Tibial nerve (tissue), 4 donors: ENCODE data around the gene DGCR2. TPM values are rescaled to one million over a fixed set of nuclear protein-coding genes. Genes with fewer than 3 reads are reported as not detected.

Experiments
- DNase-seq, 2 donors: peaks; one replicate each; pipeline ENCODE4 v3.0.0-alpha.2; 2019; ENCODE audit warnings: low spot score in 2 of 2
- H3K27ac ChIP-seq, 4 donors: fragments of 200-600 bp; sonication (generic) in 3 of 4; one replicate each; pipeline ENCODE4 v1.5.1; 2017 to 2019; ENCODE audit warnings: mild to moderate bottlenecking in 1 of 4
- H3K27me3 ChIP-seq, 2 donors: fragments of 200-600 bp; sonication (generic) in 1 of 2; one replicate each; pipeline versions ENCODE4 v1.5.1 to v1.6.0; 2017 to 2019
- H3K36me3 ChIP-seq, 3 donors: fragments of 200-600 bp; sonication (generic); one replicate each; pipeline ENCODE4 v1.5.1; 2018 to 2019
- H3K4me1 ChIP-seq, 4 donors: fragments of 200-600 bp; sonication (generic) in 3 of 4; one replicate each; pipeline ENCODE4 v1.5.1; 2017 to 2019
- H3K4me3 ChIP-seq, 4 donors: fragments of 200-600 bp; sonication (generic) in 3 of 4; one replicate each; pipeline ENCODE4 v1.5.1; 2017 to 2019; ENCODE audit warnings: mild to moderate bottlenecking in 1 of 4, moderate library complexity in 1 of 4
- H3K9me3 ChIP-seq, 4 donors: fragments of 200-600 bp; sonication (generic) in 3 of 4; one replicate each; pipeline ENCODE4 v1.5.1; 2017 to 2019
- CTCF ChIP-seq, 5 experiments: fragments of 200-600 bp in 3 of 5; fragments of 450-650 bp in 2 of 5; sonication (generic) in 3 of 5; IDR thresholded peaks; one replicate each; pipeline ENCODE4 v1.5.1; 2016 to 2019; ENCODE audit warnings: antibody characterized with exemption in 5 of 5, mild to moderate bottlenecking in 3 of 5, moderate library complexity in 2 of 5
- EP300 ChIP-seq, 2 donors: sonication (generic); formaldehyde crosslinking; IDR thresholded peaks; one replicate each; pipeline ENCODE4 v1.6.1; 2017; ENCODE audit warnings: antibody characterized with exemption in 2 of 2, mild to moderate bottlenecking in 1 of 2
- POLR2A ChIP-seq, 2 donors: fragments of 450-650 bp; IDR thresholded peaks; one replicate each; pipeline ENCODE4 v1.6.1; 2017; ENCODE audit warnings: antibody characterized with exemption in 2 of 2, mild to moderate bottlenecking in 2 of 2, moderate library complexity in 2 of 2
- WGBS, 2 donors: methylation state at CpG; one replicate each; pipeline ENCODE4 v1.1.5; 2018; 5-methylcytosine and 5-hydroxymethylcytosine counted together
- total RNA-seq, 4 donors: library from RNA; depleted of rRNA; stranded (reverse); fragments of >200 nt; gene quantifications; one replicate each; pipeline ENCODE4 v1.1.0, GENCODE V29; 2016

DGCR2 gene
- total RNA-seq, 4 donors from 2014 or later = 57.6 to 68.0 (median 58.9) TPM

- H3K27ac ChIP-seq = no peak overlapping the region
- DNase-seq = no peak
- no peaks in the 10 kb centered on the region for H3K4me1 ChIP-seq
- H3K9me3 ChIP-seq = no peaks in the 10 kb centered on the region
- H3K4me3 ChIP-seq = no peak overlapping the region
- H3K36me3 ChIP-seq = peaks cover 7 to 84% (median 12%) of the 10 kb centered on the region in 3 donors
- TF ChIP-seq EP300 (IDR thresholded peaks at IDR 0.05) = no peak
- no peak for TF ChIP-seq POLR2A (IDR thresholded peaks at IDR 0.05)
- TF ChIP-seq CTCF (IDR thresholded peaks at IDR 0.05) = no peak
- no peaks in the 10 kb centered on the region for H3K27me3 ChIP-seq
- 76 to 82% methylated on average over 6 of the region's 6 CpGs for WGBS, 2 donors
These were observed 82.4 kb downstream of the DGCR2 start for GRCh38 chr22:19039796-19040280.

- WGBS, 2 donors = 84 to 90% methylated on average over 8 of the region's 8 CpGs
- peaks cover 7 to 80% (median 12%) of the 10 kb centered on the region in 3 donors for H3K36me3 ChIP-seq
- DNase-seq = no peak
- H3K4me1 ChIP-seq = no peaks in the 10 kb centered on the region
- no peaks in the 10 kb centered on the region for H3K9me3 ChIP-seq
- no peak overlapping the region for H3K27ac ChIP-seq
- no peak overlapping the region for H3K4me3 ChIP-seq
- no peaks in the 10 kb centered on the region for H3K27me3 ChIP-seq
- TF ChIP-seq CTCF (IDR thresholded peaks at IDR 0.05) = no peak
- TF ChIP-seq POLR2A (IDR thresholded peaks at IDR 0.05) = no peak
- no peak for TF ChIP-seq EP300 (IDR thresholded peaks at IDR 0.05)
These were observed 82.8 kb downstream of the DGCR2 start for GRCh38 chr22:19039448-19039780.

- peaks cover 7 to 75% (median 9%) of the 10 kb centered on the region in 3 donors for H3K36me3 ChIP-seq
- no peak overlapping the region for H3K4me3 ChIP-seq
- no peak for TF ChIP-seq CTCF (IDR thresholded peaks at IDR 0.05)
- no peak for TF ChIP-seq EP300 (IDR thresholded peaks at IDR 0.05)
- no peak for TF ChIP-seq POLR2A (IDR thresholded peaks at IDR 0.05)
- WGBS, 2 donors = 85 to 99% methylated on average over 14 to 17 of the region's 24 CpGs
- H3K9me3 ChIP-seq = no peaks in the 10 kb centered on the region
- no peaks in the 10 kb centered on the region for H3K4me1 ChIP-seq
- no peaks in the 10 kb centered on the region for H3K27me3 ChIP-seq
- no peak overlapping the region for H3K27ac ChIP-seq
- no peak for DNase-seq
These were observed 83.3 kb downstream of the DGCR2 start for GRCh38 chr22:19038728-19039447.

GRCh38 chr22:19038164-19038546, 84.1 kb downstream of the DGCR2 start:
- Histone ChIP-seq H3K36me3 (peaks cover 5 to 68% (median 7%) of the 10 kb centered on the region in 3 donors), H3K9me3 (no peaks in the 10 kb centered on the region), H3K4me3 (no peak overlapping the region), H3K27ac (no peak overlapping the region), H3K27me3 (no peaks in the 10 kb centered on the region), H3K4me1 (no peaks in the 10 kb centered on the region)
- no peak for DNase-seq
- no peak for TF ChIP-seq EP300 (IDR thresholded peaks at IDR 0.05)
- TF ChIP-seq POLR2A (IDR thresholded peaks at IDR 0.05) = no peak
- TF ChIP-seq CTCF (IDR thresholded peaks at IDR 0.05) = no peak
- 80 to 91% methylated on average over 4 of the region's 5 CpGs for WGBS, 2 donors

- H3K4me3 ChIP-seq = no peak overlapping the region
- DNase-seq = no peak
- H3K27ac ChIP-seq = no peak overlapping the region
- TF ChIP-seq POLR2A (IDR thresholded peaks at IDR 0.05) (no peak), EP300 (IDR thresholded peaks at IDR 0.05) (no peak), CTCF (IDR thresholded peaks at IDR 0.05) (no peak)
- no peaks in the 10 kb centered on the region for H3K9me3 ChIP-seq
- no peaks in the 10 kb centered on the region for H3K27me3 ChIP-seq
- WGBS, 2 donors = 80 to 83% methylated on average over 15 to 17 of the region's 17 CpGs
- H3K4me1 ChIP-seq = no peaks in the 10 kb centered on the region
- peaks cover 5 to 61% (median 7%) of the 10 kb centered on the region in 3 donors for H3K36me3 ChIP-seq
These were observed 84.7 kb downstream of the DGCR2 start for GRCh38 chr22:19037282-19038163.
